OCI-LY1 (cell line): Measurements from ENCODE around the gene CCL14.

Source experiments
- EZH2 ChIP-seq: fragments of 200-600 bp; sonication (generic), shearing (Covaris generic); IDR thresholded peaks from 2 replicates; pipeline ENCODE4 v1.8.0; 2017; ENCODE audit warnings: borderline replicate concordance, mixed run types, mild to moderate bottlenecking, antibody characterized with exemption, low read length, moderate library complexity, mixed read lengths
- TF ChIP-seq, protein P1 (sequence below): fragments of 200-600 bp; sonication (generic), shearing (Covaris generic); IDR thresholded peaks from 2 replicates; pipeline ENCODE4 v1.5.1; 2017; ENCODE audit warnings: mild to moderate bottlenecking, antibody characterized with exemption, low read length, moderate library complexity, mixed read lengths

DNA sequence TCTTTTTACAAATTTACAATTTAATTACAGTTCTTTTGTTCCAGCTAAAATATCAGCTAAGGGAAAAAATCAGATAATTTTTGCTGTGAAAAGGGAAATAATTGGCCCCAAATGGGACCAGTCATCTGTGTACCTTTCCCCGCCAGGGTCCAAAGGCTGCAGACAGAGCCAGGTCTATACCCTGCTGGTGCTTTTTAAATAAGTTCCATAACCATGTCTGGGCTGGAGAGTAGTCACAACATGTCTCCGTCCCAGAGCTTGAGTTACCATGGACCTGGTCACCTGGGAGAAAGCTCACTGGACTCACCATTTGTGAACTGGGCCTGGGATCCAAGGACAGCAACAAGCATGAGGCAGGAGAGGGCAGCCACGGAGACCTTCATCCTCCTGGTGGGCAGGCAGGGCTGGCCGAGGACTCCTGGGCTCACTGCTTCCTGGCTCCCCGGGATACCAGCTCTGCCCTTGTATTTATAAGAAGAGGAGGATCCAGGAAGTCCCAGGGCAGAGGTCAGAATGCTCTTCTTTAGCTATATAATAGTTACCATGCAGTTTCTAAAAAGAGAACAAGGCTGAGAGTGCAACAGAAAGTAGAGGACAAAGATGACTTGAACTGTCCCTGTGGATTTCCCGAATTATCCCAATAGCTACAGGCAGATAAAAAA lies 14.7 kb upstream of the CCL14 start, which contains the start of gene CCL15:
- TF ChIP-seq, protein P1, sequence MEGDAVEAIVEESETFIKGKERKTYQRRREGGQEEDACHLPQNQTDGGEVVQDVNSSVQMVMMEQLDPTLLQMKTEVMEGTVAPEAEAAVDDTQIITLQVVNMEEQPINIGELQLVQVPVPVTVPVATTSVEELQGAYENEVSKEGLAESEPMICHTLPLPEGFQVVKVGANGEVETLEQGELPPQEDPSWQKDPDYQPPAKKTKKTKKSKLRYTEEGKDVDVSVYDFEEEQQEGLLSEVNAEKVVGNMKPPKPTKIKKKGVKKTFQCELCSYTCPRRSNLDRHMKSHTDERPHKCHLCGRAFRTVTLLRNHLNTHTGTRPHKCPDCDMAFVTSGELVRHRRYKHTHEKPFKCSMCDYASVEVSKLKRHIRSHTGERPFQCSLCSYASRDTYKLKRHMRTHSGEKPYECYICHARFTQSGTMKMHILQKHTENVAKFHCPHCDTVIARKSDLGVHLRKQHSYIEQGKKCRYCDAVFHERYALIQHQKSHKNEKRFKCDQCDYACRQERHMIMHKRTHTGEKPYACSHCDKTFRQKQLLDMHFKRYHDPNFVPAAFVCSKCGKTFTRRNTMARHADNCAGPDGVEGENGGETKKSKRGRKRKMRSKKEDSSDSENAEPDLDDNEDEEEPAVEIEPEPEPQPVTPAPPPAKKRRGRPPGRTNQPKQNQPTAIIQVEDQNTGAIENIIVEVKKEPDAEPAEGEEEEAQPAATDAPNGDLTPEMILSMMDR: no peak
- TF ChIP-seq EZH2: no peak
